Spleen (tissue), 11 donors: Measurements from ENCODE around the gene MEIOSIN. TPM values are rescaled to one million over a fixed set of nuclear protein-coding genes. Genes with fewer than 3 reads are reported as not detected.

ENCODE experiments used
- DNase-seq: peaks from one replicate; pipeline ENCODE4 v3.0.0-alpha.2; 2020
- H3K27ac ChIP-seq, 8 donors: fragments of 200-600 bp; sonication (generic) in 7 of 8; 1 replicate in 4 of 8; 2 replicates in 4 of 8; pipeline versions ENCODE4 v1.5.0 to v1.8.0; 2016 to 2021; ENCODE audit warnings: inconsistent platforms in 4 of 8, mild to moderate bottlenecking in 4 of 8, moderate library complexity in 1 of 8
- H3K27me3 ChIP-seq, 7 donors: fragments of 200-600 bp; sonication (generic) in 6 of 7; replicated peaks in 1 of 7; 1 replicate in 4 of 7; 2 replicates in 3 of 7; pipeline versions ENCODE4 v1.5.0 to v1.8.0; 2016 to 2021; ENCODE audit warnings: inconsistent platforms in 3 of 7, mild to moderate bottlenecking in 1 of 7
- H3K36me3 ChIP-seq, 6 donors: fragments of 200-600 bp; sonication (generic) in 5 of 6; 1 replicate in 4 of 6; 2 replicates in 2 of 6; pipeline versions ENCODE4 v1.5.0 to v1.8.0; 2016 to 2021; ENCODE audit warnings: inconsistent platforms in 2 of 6
- H3K4me1 ChIP-seq, 6 donors: fragments of 200-600 bp; sonication (generic) in 5 of 6; 1 replicate in 3 of 6; 2 replicates in 3 of 6; pipeline versions ENCODE4 v1.5.0 to v1.8.0; 2016 to 2021; ENCODE audit warnings: inconsistent platforms in 3 of 6
- H3K4me3 ChIP-seq, 8 donors: fragments of 200-600 bp; sonication (generic) in 7 of 8; 1 replicate in 4 of 8; 2 replicates in 4 of 8; pipeline versions ENCODE4 v1.5.0 to v1.8.0; 2016 to 2021; ENCODE audit warnings: inconsistent platforms in 4 of 8, mild to moderate bottlenecking in 4 of 8, moderate library complexity in 2 of 8
- H3K9me3 ChIP-seq, 8 donors: fragments of 200-600 bp; sonication (generic) in 7 of 8; 1 replicate in 4 of 8; 2 replicates in 4 of 8; pipeline versions ENCODE4 v1.5.0 to v1.8.0; 2016 to 2021; ENCODE audit warnings: inconsistent platforms in 4 of 8
- POLR2A ChIP-seq, 3 donors: fragments of 450-650 bp; IDR thresholded peaks; one replicate each; pipeline ENCODE4 v1.5.1; 2017; ENCODE audit warnings: antibody characterized with exemption in 3 of 3, mild to moderate bottlenecking in 1 of 3
- POLR2AphosphoS5 ChIP-seq, 3 donors: sonication (generic); formaldehyde crosslinking; IDR thresholded peaks; one replicate each; pipeline ENCODE4 v1.5.1; 2017; ENCODE audit warnings: antibody characterized with exemption in 3 of 3
- WGBS, 5 donors: extraction: QIAGEN DNeasy Blood & Tissue Kit in 3 of 5; methylation state at CpG; one replicate each; pipeline versions ENCODE4 v1.1.5 to v1.1.7; 2013 to 2018; 5-methylcytosine and 5-hydroxymethylcytosine counted together
- intact Hi-C: fragments of 100-400 bp; cut with DNase I; formaldehyde crosslinking; loops from one replicate; pipeline ENCODE4 v1.15.0; 2023; ENCODE audit warnings: low total_unique reads
- polyA plus RNA-seq, 3 donors: library from polyadenylated mRNA; stranded (reverse); fragments of 200-250 nt; gene quantifications; one replicate each; pipeline ENCODE4 v1.2.1, GENCODE V29; 2013
- total RNA-seq, 7 donors: library from RNA; depleted of rRNA in 3 of 7; stranded (reverse); fragments of >200 nt in 3 of 7; fragmentation: NEBNext Ultra II Directional in 4 of 7; extraction: Animal tissue kit (Norgen Biotek cat#: 25700) in 4 of 7; gene quantifications; one replicate each; pipeline versions ENCODE4 v1.1.0 to v1.2.1, GENCODE V29; 2016 to 2021
- TF ChIP-seq, protein P1 (sequence below), 11 experiments: fragments of 200-600 bp in 7 of 11; fragments of 450-650 bp in 4 of 11; sonication (generic) in 4 of 11; IDR thresholded peaks in 8 of 11; conservative IDR thresholded peaks in 3 of 11; 1 replicate in 7 of 11; 2 replicates in 4 of 11; pipeline versions ENCODE4 v1.4.0 to v1.8.0; 2016 to 2021; ENCODE audit warnings: antibody characterized with exemption in 11 of 11, inconsistent platforms in 4 of 11, mild to moderate bottlenecking in 1 of 11
- donor health status: healthy with polysubstance abuse.
- donor health status: DM: no; HTN: no; CAD: no; lungs with moderate emphysema.
- donor health status: DM: no; HTN: no; CAD: no.
- donor health status: Bipolar disorder and iron deficiency.
- donor health status: healthy.
- donor health status: DM: no; HTN: no; CAD: no.
- donor health status: DM: yes; HTN: yes; CAD: no.

Gene MEIOSIN
- total and polyA plus RNA-seq, 10 donors = 0.02 TPM; not detected in 9

DNA sequence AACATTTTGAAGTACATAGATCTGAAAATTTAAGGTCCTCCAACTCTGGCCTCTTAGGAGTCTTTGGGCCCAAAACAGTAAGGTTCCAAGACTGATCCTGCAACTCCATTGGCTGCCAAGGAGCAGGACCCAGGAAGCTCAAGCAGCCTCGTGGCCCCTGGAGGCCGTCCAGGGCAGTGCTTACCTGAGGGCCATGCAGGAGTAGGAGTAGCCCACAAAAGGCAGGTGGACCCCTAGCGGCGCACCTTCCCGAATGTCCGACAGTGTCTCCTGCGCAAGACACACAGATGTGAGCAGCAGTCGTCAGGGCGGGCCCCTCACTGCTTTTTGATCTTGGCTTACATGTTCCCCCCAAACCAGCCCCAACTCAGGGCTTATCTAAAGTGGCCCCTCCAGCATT is 41.5 kb downstream of the MEIOSIN start:
- no peak for DNase-seq
- H3K27ac ChIP-seq = no peak overlapping the region
- intact Hi-C loops = no loop called here
- H3K4me1 ChIP-seq = peaks cover 8 to 36% (median 27%) of the 10 kb centered on the region in 6 donors
- no peak overlapping the region for H3K4me3 ChIP-seq
- H3K27me3 ChIP-seq = peaks cover 0 to 70% (median 0%) of the 10 kb centered on the region in 7 donors
- no peaks in the 10 kb centered on the region for H3K9me3 ChIP-seq
- H3K36me3 ChIP-seq = peaks cover 0 to 41% (median 19%) of the 10 kb centered on the region in 6 donors
- WGBS, 5 donors = 90 to 96% (median 91%) methylated on average over 8 to 9 of the region's 9 CpGs
- TF ChIP-seq POLR2AphosphoS5 (IDR thresholded peaks at IDR 0.05) = peak in 1 of 3 donors; percentile 26
- TF ChIP-seq POLR2A (IDR thresholded peaks at IDR 0.05) = no peak

DNA sequence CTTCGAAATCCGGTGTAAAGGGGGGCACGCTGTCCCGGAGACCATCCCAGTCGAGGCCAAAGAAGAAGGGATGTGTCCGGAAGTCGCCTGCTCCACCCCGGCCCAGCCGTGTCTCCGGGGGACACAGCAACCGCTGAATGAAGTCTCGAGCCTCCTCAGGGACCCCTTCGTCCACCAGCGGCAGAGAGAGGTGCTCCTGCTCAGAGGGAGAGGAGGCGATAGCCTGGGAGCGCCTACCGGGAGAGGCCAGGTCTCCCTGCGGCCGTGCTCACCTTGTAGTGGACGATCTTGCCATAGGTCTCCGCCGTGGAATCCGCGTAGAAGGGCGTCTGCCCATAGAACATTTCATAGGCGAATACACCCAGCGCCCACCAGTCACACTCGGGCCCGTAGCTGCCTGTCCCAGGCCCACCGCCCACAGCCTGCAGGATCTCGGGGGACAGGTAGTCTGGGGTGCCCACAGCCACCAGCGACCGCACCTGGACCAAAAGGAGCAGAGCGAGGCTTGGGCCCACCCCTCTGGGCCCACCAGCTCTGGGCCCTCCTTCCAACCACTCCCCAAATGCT is 44.2 kb downstream of the MEIOSIN start:
- DNase-seq = no peak
- no peak overlapping the region for H3K4me3 ChIP-seq
- WGBS, 5 donors = 95 to 97% (median 96%) methylated on average over 22 to 34 of the region's 34 CpGs
- H3K9me3 ChIP-seq = no peaks in the 10 kb centered on the region
- no peak overlapping the region for H3K27ac ChIP-seq
- H3K4me1 ChIP-seq = peaks cover 10 to 43% (median 35%) of the 10 kb centered on the region in 6 donors
- intact Hi-C loops = no loop called here
- H3K27me3 ChIP-seq = peaks cover 0 to 75% (median 0%) of the 10 kb centered on the region in 7 donors
- TF ChIP-seq, protein P1, sequence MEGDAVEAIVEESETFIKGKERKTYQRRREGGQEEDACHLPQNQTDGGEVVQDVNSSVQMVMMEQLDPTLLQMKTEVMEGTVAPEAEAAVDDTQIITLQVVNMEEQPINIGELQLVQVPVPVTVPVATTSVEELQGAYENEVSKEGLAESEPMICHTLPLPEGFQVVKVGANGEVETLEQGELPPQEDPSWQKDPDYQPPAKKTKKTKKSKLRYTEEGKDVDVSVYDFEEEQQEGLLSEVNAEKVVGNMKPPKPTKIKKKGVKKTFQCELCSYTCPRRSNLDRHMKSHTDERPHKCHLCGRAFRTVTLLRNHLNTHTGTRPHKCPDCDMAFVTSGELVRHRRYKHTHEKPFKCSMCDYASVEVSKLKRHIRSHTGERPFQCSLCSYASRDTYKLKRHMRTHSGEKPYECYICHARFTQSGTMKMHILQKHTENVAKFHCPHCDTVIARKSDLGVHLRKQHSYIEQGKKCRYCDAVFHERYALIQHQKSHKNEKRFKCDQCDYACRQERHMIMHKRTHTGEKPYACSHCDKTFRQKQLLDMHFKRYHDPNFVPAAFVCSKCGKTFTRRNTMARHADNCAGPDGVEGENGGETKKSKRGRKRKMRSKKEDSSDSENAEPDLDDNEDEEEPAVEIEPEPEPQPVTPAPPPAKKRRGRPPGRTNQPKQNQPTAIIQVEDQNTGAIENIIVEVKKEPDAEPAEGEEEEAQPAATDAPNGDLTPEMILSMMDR (IDR thresholded peaks at IDR 0.05 in 8 of 11, conservative IDR thresholded peaks at IDR 0.05 in 3 of 11) = no peak
- TF ChIP-seq POLR2AphosphoS5 (IDR thresholded peaks at IDR 0.05) = no peak
- TF ChIP-seq POLR2A (IDR thresholded peaks at IDR 0.05) = no peak
- H3K36me3 ChIP-seq = peaks cover 0 to 40% (median 19%) of the 10 kb centered on the region in 6 donors

DNA sequence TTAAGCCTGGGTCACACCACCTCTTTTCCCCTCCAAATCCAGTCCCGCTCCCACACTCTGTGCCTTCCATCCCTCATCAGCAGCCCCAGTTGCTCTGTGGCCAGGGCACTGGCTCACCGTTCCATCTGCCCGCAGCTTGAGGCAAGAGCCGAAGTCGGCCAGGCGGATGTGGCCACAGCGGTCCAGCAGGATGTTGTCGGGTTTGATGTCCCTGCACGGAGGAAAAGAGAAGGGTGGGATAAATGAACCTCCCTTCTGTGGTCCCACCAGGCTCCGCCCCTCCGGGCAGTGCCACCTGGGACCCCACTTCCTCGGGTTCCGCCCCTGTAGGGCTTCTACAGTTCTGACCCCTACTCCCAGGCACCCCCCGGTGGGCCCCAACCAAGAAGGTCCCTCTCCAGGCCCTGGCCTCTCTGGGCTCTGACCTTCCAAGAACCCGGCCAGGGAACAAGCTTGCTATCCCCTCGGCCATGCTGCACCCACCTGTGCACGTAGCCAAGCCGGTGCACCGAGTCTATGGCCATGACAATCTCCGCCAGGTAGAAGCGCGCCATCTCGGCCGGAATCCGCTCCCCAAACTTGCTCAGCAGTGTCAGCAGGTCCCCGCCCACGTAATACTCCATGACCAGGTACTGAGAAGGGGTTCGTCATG is 44.9 kb downstream of the MEIOSIN start:
- Histone ChIP-seq H3K4me1 (peaks cover 10 to 50% (median 38%) of the 10 kb centered on the region in 6 donors), H3K27ac (no peak overlapping the region), H3K36me3 (peaks cover 0 to 33% (median 19%) of the 10 kb centered on the region in 6 donors), H3K4me3 (no peak overlapping the region), H3K27me3 (peaks cover 0 to 75% (median 0%) of the 10 kb centered on the region in 7 donors), H3K9me3 (no peaks in the 10 kb centered on the region)
- TF ChIP-seq, protein P1 (IDR thresholded peaks at IDR 0.05 in 8 of 11, conservative IDR thresholded peaks at IDR 0.05 in 3 of 11) = no peak
- TF ChIP-seq POLR2A (IDR thresholded peaks at IDR 0.05) (no peak), POLR2AphosphoS5 (IDR thresholded peaks at IDR 0.05) (no peak)
- no peak for DNase-seq
- intact Hi-C loops = no loop called here
- WGBS, 5 donors = 94 to 97% (median 94%) methylated on average over 24 to 28 of the region's 28 CpGs

DNA sequence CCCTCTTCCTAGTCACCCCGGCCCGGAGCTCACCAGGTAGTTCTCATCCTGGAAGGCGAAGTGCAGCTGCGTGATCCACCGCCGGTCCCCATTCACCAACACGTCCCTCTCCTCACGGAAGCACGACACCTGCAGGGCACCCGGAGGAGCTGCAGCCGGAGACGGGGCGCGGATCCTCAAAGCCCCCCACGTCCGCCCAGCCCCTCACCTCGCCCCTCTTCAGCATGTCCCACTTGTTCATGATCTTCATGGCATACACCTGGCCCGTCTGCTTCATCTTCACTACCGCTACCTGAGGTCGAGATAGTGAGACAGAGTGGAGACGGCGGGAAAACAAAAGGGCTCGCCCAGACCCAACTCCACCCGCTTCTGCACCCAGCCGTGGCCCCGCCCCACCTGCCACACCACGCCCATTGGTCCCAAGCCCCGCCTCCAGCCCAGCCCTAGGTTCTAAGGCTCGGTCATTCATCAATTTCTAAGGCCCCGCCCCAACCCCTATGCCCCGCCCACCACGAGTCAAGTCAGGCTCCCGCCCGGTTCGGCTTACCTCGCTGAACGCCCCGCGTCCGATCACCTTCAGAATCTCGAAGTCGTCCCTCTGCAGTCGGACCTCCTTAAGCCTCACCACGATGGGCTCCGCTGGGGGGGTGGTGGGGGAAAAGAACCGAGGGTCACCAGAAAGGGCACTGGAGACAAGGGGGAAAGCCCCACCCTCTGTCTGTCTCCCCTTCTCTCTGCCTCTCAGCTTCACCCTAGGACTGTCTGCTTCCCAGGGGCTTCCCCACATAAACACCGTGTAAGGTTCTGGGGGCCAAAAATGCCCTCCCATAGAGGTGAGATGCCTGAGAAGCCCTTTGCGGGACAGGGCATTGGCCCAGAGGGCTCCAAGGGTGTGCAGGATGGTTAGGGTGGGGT is 46.2 kb downstream of the MEIOSIN start:
- H3K4me3 ChIP-seq = peak overlapping the region in 7 of 8 donors; percentile 2 to 64 (median 23)
- no peaks in the 10 kb centered on the region for H3K9me3 ChIP-seq
- 5 to 15% (median 6%) methylated on average over 22 to 48 of the region's 48 CpGs for WGBS, 5 donors
- peak; percentile 92 for DNase-seq
- intact Hi-C loops = no loop called here
- peaks cover 10 to 64% (median 48%) of the 10 kb centered on the region in 6 donors for H3K4me1 ChIP-seq
- peaks cover 0 to 35% (median 19%) of the 10 kb centered on the region in 6 donors for H3K36me3 ChIP-seq
- no peak overlapping the region for H3K27ac ChIP-seq
- H3K27me3 ChIP-seq = peaks cover 0 to 87% (median 0%) of the 10 kb centered on the region in 7 donors
- TF ChIP-seq POLR2AphosphoS5 (IDR thresholded peaks at IDR 0.05) (peak; percentile 49 to 73 (median 61)), POLR2A (IDR thresholded peaks at IDR 0.05) (no peak)
- TF ChIP-seq, protein P1 (IDR thresholded peaks at IDR 0.05 in 8 of 11, conservative IDR thresholded peaks at IDR 0.05 in 3 of 11) = peak; percentile 25 to 79 (median 64)
